A549 (cell line): Measurements from ENCODE around the gene RAMACL. TPM values are rescaled to one million over a fixed set of nuclear protein-coding genes. Genes with fewer than 3 reads are reported as not detected.

Experiments
- ATAC-seq, 2 experiments: fragments of 200-7000 bp in 1 of 2; fragments of >200 bp in 1 of 2; cut with Nextera tagmentation in 1 of 2; cut with Tn5 transposase in 1 of 2; 3 replicates each; pipeline versions ENCODE4 v1.8.0 to v1.9.1; 2018 to 2020; ENCODE audit warnings: mild to moderate bottlenecking in 1 of 2, moderate library complexity in 1 of 2
- CTCF ChIA-PET: fragments of 300-600 bp; sonication (Branson Sonifier 250); formaldehyde crosslinking; extraction: SDS; loops from one replicate; lab custom pipeline; 2021; ENCODE audit warnings: antibody characterized with exemption, inconsistent platforms; lab: Yijun Ruan, JAX
- POLR2A ChIA-PET: fragments of 350-600 bp; formaldehyde crosslinking; extraction: SDS; loops from one replicate; lab custom pipeline; 2021; ENCODE audit warnings: antibody characterized with exemption, inconsistent platforms; lab: Yijun Ruan, JAX
- DNase-seq, 2 experiments: peaks; one replicate each; pipeline versions ENCODE4 v3.0.0 to v3.0.0-alpha.2; 2011 to 2016; ENCODE audit warnings: low read depth in 1 of 2, low spot score in 1 of 2
- FAIRE-seq: peaks from 2 replicates; lab custom pipeline; 2011; peaks lifted over from hg19 to GRCh38; lab: Jason Lieb, UNC
- H3K27ac ChIP-seq, 2 experiments: fragments of >200 bp; sonication (Bioruptor Twin); formaldehyde crosslinking; 3 replicates each; pipeline ENCODE4 v1.5.1; 2016 to 2017
- H3K4me1 ChIP-seq: fragments of >200 bp; sonication (Bioruptor Twin); formaldehyde crosslinking; 3 replicates; pipeline ENCODE4 v1.6.1; 2016
- H3K4me2 ChIP-seq: fragments of >200 bp; sonication (Bioruptor Twin); formaldehyde crosslinking; 3 replicates; pipeline ENCODE4 v1.6.1; 2016
- H3K4me3 ChIP-seq: fragments of >200 bp; sonication (Bioruptor Twin); formaldehyde crosslinking; 3 replicates; pipeline ENCODE4 v1.5.1; 2016
- H3K9me3 ChIP-seq: fragments of >200 bp; sonication (Bioruptor Twin); formaldehyde crosslinking; 3 replicates; pipeline ENCODE4 v1.6.1; 2016
- CBX2 ChIP-seq: fragments of 200-600 bp; sonication (generic); IDR thresholded peaks from 2 replicates; pipeline ENCODE4 v1.6.1; 2016; ENCODE audit warnings: low read depth, mild to moderate bottlenecking, borderline replicate concordance
- CHD4 ChIP-seq: fragments of 200-600 bp; sonication (generic); IDR thresholded peaks from 2 replicates; pipeline ENCODE4 v1.6.1; 2016; ENCODE audit warnings: antibody characterized with exemption, mild to moderate bottlenecking, borderline replicate concordance
- ESRRA ChIP-seq: fragments of 150-350 bp; IDR thresholded peaks from 2 replicates; pipeline ENCODE4 v1.6.1; 2014; ENCODE audit warnings: mild to moderate bottlenecking, low read length, borderline replicate concordance
- FOXS1 ChIP-seq: fragments of 250-450 bp; sonication (Bioruptor Pico); IDR thresholded peaks from 2 replicates; pipeline ENCODE4 v1.5.0; 2020; ENCODE audit warnings: mild to moderate bottlenecking, moderate library complexity
- HEYL ChIP-seq: fragments of 250-450 bp; sonication (Bioruptor Pico); IDR thresholded peaks from 2 replicates; pipeline ENCODE4 v1.8.0; 2021; ENCODE audit warnings: mild to moderate bottlenecking, moderate library complexity
- JUN ChIP-seq, 2 experiments: fragments of >200 bp; sonication (Bioruptor Twin); formaldehyde crosslinking; IDR thresholded peaks; 2 replicates in 1 of 2; 3 replicates in 1 of 2; pipeline ENCODE4 v1.6.1; 2016 to 2017
- JUNB ChIP-seq: fragments of >200 bp; sonication (Bioruptor Twin); formaldehyde crosslinking; IDR thresholded peaks from 2 replicates; pipeline ENCODE4 v1.6.1; 2016
- KDM1A ChIP-seq: fragments of 200-600 bp; sonication (generic); IDR thresholded peaks from 2 replicates; pipeline ENCODE4 v1.6.1; 2016; ENCODE audit warnings: low read depth, mild to moderate bottlenecking
- MYC ChIP-seq: IDR thresholded peaks from 2 replicates; pipeline ENCODE4 v1.6.1; 2012; ENCODE audit warnings: mild to moderate bottlenecking, inconsistent platforms, low read length, improper control_type of control experiment, borderline replicate concordance
- PHF8 ChIP-seq: fragments of 200-600 bp; sonication (generic); IDR thresholded peaks from 2 replicates; pipeline ENCODE4 v1.6.1; 2016; ENCODE audit warnings: low read depth, mild to moderate bottlenecking, antibody characterized with exemption, moderate library complexity, borderline replicate concordance
- TP53 ChIP-seq: fragments of 250-450 bp; sonication (Bioruptor Pico); IDR thresholded peaks from 2 replicates; pipeline ENCODE4 v1.5.0; 2021; ENCODE audit warnings: mild to moderate bottlenecking, moderate library complexity
- WGBS: methylation state at CpG from one replicate; pipeline ENCODE4 v1.1.6; 2017; ENCODE audit errors: missing lambda C conversion rate; 5-methylcytosine and 5-hydroxymethylcytosine counted together
- polyA plus RNA-seq, 4 experiments: library from polyadenylated mRNA; depleted of rRNA in 3 of 4; stranded (reverse); fragments of >200 nt; fragmentation: RNase III in 1 of 4; extraction: RNeasy Plus Mini Kit Qiagen cat#74134 plus additional on column Dnase treatment in 1 of 4; gene quantifications; 2 replicates in 3 of 4; 3 replicates in 1 of 4; pipeline ENCODE4 v1.2.3, GENCODE V29; 2011 to 2017
- TF ChIP-seq, protein P1 (sequence below): IDR thresholded peaks from 2 replicates; pipeline ENCODE4 v1.6.1; 2012
- TF ChIP-seq, protein P2 (sequence below): fragments of >200 bp; sonication (Bioruptor Twin); formaldehyde crosslinking; IDR thresholded peaks from 3 replicates; pipeline ENCODE4 v1.6.1; 2016
- TF ChIP-seq, protein P3 (sequence below): IDR thresholded peaks from 2 replicates; pipeline ENCODE4 v1.6.1; 2012; ENCODE audit warnings: low read depth, borderline replicate concordance
- TF ChIP-seq, protein P4 (sequence below): fragments of 200-600 bp; sonication (generic); IDR thresholded peaks from 2 replicates; pipeline ENCODE4 v1.6.1; 2016; ENCODE audit warnings: antibody characterized with exemption, mild to moderate bottlenecking, moderate library complexity

Gene RAMACL
- polyA plus RNA-seq, 2 of the 4 experiments (the other 2 are of a cell fraction) = 0.08 to 0.67 TPM

DNA sequence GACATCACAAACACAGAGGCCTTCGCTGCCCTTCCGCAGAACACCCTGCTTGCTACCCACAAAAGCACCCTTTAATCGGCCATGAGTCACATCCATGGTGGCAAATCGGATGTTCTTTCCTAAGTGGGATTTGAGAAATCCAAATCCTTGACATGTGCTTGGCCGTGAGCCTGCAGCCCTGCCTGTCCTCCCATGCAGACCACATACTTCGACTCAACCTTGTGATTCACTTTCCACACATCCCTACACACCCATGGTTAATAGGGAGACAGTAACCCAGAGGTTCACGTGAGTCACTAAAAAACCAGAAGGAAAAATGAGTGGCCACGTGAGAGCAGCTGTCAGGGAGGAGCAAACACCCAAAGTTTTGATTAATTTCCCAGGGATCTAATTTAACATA lies 19.4 kb downstream of the RAMACL start:
- Histone ChIP-seq H3K9me3 (no peaks in the 10 kb centered on the region), H3K4me1 (no peaks in the 10 kb centered on the region), H3K27ac (no peak overlapping the region), H3K4me2 (no peak overlapping the region), H3K4me3 (no peak overlapping the region)
- TF ChIP-seq KDM1A = no peak
- TF ChIP-seq MYC = no peak
- no peak for TF ChIP-seq JUNB
- TF ChIP-seq ESRRA = no peak
- TF ChIP-seq, protein P1, sequence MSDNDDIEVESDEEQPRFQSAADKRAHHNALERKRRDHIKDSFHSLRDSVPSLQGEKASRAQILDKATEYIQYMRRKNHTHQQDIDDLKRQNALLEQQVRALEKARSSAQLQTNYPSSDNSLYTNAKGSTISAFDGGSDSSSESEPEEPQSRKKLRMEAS = no peak
- ATAC-seq = no peak
- DNase-seq = no peak
- no peak for FAIRE-seq
- ChIA-PET CTCF (no interaction called here), POLR2A (no interaction called here)
- 44% methylated on average over 8 of the region's 8 CpGs for WGBS

DNA sequence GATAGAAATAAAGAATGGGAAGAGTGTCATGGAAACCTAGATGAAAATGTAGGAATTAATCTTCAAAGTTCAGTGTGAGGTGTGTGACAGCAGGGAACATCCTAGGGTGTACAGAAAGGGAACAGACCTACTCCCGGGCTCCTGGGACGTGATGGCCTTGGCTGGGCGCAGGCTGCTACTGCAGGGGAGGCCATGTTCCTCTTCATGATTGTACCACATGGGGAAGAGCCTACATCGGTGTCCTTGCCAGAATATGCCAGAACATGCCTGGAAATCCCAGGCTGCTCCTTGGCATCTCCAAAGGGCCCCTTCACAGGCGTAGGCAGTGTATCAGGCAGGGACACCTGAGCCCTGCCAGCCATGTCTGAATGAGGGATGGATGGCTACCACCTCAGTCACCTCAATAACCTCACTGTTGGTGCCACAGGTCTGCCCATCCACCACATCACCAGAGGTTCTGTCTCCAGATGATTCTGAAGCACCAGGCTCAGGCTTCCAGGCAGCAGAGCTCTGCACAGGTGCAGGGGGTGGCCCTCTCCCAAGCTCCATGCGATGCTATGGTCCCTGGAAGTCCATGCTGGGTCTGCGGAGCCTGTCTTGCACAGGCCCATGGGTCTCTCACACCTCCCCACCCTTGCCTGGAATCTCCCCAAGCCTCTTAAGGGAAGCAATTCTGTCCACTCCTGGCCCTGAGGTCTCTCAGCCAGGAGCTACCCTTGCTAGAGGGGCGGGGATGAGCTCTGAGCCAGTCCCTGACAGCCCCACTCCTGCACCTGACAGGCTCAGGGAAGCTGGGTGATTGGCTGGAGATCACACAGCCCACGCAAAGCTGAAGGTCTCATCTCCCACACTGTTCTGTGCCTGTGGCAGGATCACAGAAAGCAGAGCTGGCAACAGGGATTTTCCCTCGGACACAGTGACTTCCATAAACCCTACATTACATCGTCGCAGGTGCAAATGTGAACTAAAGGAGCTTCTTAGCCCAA lies 20.2 kb downstream of the RAMACL start:
- DNase-seq (no peak), FAIRE-seq (no peak), ATAC-seq (no peak)
- Histone ChIP-seq H3K4me3 (no peak overlapping the region), H3K9me3 (no peaks in the 10 kb centered on the region), H3K4me2 (no peak overlapping the region), H3K4me1 (no peaks in the 10 kb centered on the region), H3K27ac (no peak overlapping the region)
- WGBS = 60% methylated on average over 9 of the region's 12 CpGs
- TF ChIP-seq, protein P1 = no peak
- TF ChIP-seq CBX2 = no peak
- TF ChIP-seq, protein P2, sequence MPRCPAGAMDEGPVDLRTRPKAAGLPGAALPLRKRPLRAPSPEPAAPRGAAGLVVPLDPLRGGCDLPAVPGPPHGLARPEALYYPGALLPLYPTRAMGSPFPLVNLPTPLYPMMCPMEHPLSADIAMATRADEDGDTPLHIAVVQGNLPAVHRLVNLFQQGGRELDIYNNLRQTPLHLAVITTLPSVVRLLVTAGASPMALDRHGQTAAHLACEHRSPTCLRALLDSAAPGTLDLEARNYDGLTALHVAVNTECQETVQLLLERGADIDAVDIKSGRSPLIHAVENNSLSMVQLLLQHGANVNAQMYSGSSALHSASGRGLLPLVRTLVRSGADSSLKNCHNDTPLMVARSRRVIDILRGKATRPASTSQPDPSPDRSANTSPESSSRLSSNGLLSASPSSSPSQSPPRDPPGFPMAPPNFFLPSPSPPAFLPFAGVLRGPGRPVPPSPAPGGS = no peak
- TF ChIP-seq, protein P3, sequence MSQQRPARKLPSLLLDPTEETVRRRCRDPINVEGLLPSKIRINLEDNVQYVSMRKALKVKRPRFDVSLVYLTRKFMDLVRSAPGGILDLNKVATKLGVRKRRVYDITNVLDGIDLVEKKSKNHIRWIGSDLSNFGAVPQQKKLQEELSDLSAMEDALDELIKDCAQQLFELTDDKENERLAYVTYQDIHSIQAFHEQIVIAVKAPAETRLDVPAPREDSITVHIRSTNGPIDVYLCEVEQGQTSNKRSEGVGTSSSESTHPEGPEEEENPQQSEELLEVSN = no peak
- TF ChIP-seq TP53 = no peak
- TF ChIP-seq CHD4 = no peak
- TF ChIP-seq JUNB = no peak
- no peak for TF ChIP-seq PHF8
- no peak for TF ChIP-seq HEYL (CRISPR knock-in tag)
- TF ChIP-seq JUN (IDR thresholded peaks at IDR 0.05) = no peak
- TF ChIP-seq, protein P4, sequence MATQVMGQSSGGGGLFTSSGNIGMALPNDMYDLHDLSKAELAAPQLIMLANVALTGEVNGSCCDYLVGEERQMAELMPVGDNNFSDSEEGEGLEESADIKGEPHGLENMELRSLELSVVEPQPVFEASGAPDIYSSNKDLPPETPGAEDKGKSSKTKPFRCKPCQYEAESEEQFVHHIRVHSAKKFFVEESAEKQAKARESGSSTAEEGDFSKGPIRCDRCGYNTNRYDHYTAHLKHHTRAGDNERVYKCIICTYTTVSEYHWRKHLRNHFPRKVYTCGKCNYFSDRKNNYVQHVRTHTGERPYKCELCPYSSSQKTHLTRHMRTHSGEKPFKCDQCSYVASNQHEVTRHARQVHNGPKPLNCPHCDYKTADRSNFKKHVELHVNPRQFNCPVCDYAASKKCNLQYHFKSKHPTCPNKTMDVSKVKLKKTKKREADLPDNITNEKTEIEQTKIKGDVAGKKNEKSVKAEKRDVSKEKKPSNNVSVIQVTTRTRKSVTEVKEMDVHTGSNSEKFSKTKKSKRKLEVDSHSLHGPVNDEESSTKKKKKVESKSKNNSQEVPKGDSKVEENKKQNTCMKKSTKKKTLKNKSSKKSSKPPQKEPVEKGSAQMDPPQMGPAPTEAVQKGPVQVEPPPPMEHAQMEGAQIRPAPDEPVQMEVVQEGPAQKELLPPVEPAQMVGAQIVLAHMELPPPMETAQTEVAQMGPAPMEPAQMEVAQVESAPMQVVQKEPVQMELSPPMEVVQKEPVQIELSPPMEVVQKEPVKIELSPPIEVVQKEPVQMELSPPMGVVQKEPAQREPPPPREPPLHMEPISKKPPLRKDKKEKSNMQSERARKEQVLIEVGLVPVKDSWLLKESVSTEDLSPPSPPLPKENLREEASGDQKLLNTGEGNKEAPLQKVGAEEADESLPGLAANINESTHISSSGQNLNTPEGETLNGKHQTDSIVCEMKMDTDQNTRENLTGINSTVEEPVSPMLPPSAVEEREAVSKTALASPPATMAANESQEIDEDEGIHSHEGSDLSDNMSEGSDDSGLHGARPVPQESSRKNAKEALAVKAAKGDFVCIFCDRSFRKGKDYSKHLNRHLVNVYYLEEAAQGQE = no peak
- no peak for TF ChIP-seq FOXS1 (CRISPR knock-in tag)
- ChIA-PET POLR2A (no interaction called here), CTCF (no interaction called here)
